ENCODE measurements around the gene DNASE1L2.
"Not testable (repeated sequence)": the region's sequence is repeated elsewhere in the genome, so short reads cannot be mapped to it uniquely, and the experiment has no call there.

The DNASE1L2 gene

DNA sequence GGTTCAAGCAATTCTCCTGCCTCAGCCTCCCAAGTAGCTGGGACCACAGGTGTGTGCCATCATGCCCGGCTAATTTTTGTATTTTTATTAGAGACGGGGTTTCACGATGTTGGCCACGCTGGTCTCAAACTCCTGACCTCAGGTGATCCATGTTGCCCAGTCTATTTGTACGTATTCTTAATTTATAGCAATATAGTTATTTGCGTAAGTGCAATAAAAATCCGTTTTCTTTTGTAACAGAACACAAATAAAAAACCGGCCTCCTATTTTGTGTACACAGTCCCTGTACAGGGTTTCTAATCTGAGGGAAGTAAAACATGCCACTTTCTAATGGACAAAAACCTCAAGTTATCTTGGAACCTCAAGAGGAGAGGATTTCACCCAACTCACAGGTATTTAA lies 24.0 kb downstream of the DNASE1L2 start:
- CTCF ChIA-PET, result no interaction called here

DNA sequence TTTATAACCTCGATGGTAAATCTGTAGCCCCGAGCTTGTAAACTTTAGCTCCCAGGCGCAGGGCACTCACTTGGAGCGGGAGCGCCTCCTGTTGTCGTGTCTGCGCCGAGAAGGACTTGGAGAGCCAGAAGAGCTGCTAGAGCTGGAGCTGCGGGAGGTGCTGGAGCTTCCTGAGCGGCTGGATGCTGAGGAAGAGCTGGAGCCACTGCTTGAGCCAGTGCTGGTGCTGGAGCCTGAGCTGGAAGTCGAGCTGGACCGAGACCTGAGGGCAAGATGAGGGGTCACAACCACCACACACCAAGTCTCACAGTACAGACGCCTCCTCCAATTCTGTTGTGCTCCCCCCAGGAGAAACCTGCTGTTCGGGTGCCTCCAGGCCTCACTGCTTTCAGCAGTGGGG lies 26.8 kb downstream of the DNASE1L2 start:
- peaks cover 48 to 90% of the 10 kb centered on the region in 2 experiments for H3K36me3 ChIP-seq (ENCODE audit: control insufficient read depth in 2 of 2, insufficient read depth in 1 of 2, low read length in 2 of 2)
- TF ChIP-seq, protein P1, sequence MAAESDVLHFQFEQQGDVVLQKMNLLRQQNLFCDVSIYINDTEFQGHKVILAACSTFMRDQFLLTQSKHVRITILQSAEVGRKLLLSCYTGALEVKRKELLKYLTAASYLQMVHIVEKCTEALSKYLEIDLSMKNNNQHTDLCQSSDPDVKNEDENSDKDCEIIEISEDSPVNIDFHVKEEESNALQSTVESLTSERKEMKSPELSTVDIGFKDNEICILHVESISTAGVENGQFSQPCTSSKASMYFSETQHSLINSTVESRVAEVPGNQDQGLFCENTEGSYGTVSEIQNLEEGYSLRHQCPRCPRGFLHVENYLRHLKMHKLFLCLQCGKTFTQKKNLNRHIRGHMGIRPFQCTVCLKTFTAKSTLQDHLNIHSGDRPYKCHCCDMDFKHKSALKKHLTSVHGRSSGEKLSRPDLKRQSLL (tag by site-specific recombination; IDR thresholded peaks at IDR 0.05), result peak; percentile 99
- not testable (repeated sequence) for H3K4me1 ChIP-seq (ENCODE audit: control insufficient read depth, insufficient read depth, low read length); H3K4me3 ChIP-seq (ENCODE audit: low read depth, low read length); H3K9me3 ChIP-seq (ENCODE audit: control insufficient read depth, insufficient read depth, low read depth, low read length); H3K27ac ChIP-seq (ENCODE audit: extremely low read depth, low read depth, low read length)
- POLR2A ChIA-PET, result interaction anchor here (1.0 to 2.9 kb wide), 3 partner anchors 11 to 108 kb away, joined by 3 to 15 read pairs (median 5); partner anchors contain the start of genes ECI1, PGP and TRAF7
- CTCF ChIA-PET, result interaction anchor here (0.7 to 1.4 kb wide), 3 partner anchors 10 to 245 kb away, joined by 3 to 5 read pairs (median 4); no protein-coding TSS in a partner anchor

More for the DNA sequence above, 24.0 kb downstream of the DNASE1L2 start:
- Histone ChIP-seq H3K9me3 (ENCODE audit: control insufficient read depth, insufficient read depth, low read depth, low read length) (no peaks in the 10 kb centered on the region), H3K36me3 (ENCODE audit: control insufficient read depth in 2 of 2, insufficient read depth in 1 of 2, low read length in 2 of 2) (peaks cover 63 to 100% of the 10 kb centered on the region in 2 experiments), H3K27ac (ENCODE audit: extremely low read depth, low read depth, low read length) (no peak overlapping the region), H3K4me1 (ENCODE audit: control insufficient read depth, insufficient read depth, low read length) (0 out of 2 replicates have a peak, but pooled peaks cover 2% of the 10 kb centered on the region), H3K4me3 (ENCODE audit: low read depth, low read length) (no peak overlapping the region)
- POLR2A ChIA-PET, result interaction anchor here (1.0 to 1.2 kb wide), 2 partner anchors 9 kb away, joined by 4 to 6 read pairs; partner anchors contain the start of gene ECI1
- TF ChIP-seq, protein P2, sequence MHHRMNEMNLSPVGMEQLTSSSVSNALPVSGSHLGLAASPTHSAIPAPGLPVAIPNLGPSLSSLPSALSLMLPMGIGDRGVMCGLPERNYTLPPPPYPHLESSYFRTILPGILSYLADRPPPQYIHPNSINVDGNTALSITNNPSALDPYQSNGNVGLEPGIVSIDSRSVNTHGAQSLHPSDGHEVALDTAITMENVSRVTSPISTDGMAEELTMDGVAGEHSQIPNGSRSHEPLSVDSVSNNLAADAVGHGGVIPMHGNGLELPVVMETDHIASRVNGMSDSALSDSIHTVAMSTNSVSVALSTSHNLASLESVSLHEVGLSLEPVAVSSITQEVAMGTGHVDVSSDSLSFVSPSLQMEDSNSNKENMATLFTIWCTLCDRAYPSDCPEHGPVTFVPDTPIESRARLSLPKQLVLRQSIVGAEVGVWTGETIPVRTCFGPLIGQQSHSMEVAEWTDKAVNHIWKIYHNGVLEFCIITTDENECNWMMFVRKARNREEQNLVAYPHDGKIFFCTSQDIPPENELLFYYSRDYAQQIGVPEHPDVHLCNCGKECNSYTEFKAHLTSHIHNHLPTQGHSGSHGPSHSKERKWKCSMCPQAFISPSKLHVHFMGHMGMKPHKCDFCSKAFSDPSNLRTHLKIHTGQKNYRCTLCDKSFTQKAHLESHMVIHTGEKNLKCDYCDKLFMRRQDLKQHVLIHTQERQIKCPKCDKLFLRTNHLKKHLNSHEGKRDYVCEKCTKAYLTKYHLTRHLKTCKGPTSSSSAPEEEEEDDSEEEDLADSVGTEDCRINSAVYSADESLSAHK (tag by site-specific recombination; IDR thresholded peaks at IDR 0.05), result no peak
- TF ChIP-seq ZNF391 (tag by site-specific recombination; IDR thresholded peaks at IDR 0.05; ENCODE audit: borderline replicate concordance, low read depth) (no peak), ZSCAN16 (tag by site-specific recombination; IDR thresholded peaks at IDR 0.05) (no peak)
- TF ChIP-seq, protein P3, sequence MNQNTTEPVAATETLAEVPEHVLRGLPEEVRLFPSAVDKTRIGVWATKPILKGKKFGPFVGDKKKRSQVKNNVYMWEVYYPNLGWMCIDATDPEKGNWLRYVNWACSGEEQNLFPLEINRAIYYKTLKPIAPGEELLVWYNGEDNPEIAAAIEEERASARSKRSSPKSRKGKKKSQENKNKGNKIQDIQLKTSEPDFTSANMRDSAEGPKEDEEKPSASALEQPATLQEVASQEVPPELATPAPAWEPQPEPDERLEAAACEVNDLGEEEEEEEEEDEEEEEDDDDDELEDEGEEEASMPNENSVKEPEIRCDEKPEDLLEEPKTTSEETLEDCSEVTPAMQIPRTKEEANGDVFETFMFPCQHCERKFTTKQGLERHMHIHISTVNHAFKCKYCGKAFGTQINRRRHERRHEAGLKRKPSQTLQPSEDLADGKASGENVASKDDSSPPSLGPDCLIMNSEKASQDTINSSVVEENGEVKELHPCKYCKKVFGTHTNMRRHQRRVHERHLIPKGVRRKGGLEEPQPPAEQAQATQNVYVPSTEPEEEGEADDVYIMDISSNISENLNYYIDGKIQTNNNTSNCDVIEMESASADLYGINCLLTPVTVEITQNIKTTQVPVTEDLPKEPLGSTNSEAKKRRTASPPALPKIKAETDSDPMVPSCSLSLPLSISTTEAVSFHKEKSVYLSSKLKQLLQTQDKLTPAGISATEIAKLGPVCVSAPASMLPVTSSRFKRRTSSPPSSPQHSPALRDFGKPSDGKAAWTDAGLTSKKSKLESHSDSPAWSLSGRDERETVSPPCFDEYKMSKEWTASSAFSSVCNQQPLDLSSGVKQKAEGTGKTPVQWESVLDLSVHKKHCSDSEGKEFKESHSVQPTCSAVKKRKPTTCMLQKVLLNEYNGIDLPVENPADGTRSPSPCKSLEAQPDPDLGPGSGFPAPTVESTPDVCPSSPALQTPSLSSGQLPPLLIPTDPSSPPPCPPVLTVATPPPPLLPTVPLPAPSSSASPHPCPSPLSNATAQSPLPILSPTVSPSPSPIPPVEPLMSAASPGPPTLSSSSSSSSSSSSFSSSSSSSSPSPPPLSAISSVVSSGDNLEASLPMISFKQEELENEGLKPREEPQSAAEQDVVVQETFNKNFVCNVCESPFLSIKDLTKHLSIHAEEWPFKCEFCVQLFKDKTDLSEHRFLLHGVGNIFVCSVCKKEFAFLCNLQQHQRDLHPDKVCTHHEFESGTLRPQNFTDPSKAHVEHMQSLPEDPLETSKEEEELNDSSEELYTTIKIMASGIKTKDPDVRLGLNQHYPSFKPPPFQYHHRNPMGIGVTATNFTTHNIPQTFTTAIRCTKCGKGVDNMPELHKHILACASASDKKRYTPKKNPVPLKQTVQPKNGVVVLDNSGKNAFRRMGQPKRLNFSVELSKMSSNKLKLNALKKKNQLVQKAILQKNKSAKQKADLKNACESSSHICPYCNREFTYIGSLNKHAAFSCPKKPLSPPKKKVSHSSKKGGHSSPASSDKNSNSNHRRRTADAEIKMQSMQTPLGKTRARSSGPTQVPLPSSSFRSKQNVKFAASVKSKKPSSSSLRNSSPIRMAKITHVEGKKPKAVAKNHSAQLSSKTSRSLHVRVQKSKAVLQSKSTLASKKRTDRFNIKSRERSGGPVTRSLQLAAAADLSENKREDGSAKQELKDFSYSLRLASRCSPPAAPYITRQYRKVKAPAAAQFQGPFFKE (tag by site-specific recombination; IDR thresholded peaks at IDR 0.05; ENCODE audit: borderline replicate concordance), result no peak

DNA sequence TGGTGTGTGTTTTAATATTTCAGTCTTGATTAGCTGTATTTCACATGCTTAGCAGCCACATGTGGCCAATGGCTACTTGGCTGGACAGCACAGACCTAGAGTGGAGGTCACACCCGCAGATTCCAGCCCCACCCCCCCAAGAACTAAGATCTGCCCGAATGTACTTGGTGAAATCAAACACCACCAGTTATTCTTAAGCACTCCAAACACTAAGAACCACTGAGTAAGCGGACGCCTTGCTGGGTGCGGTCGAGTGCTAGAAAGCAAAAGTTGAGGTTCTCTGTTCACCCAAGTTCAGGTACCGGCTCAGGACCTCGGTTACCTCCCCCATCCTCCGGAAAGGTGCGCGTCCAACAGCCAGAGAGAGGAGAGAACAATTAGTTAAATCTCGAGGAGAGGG lies 30.6 kb downstream of the DNASE1L2 start:
- H3K9me3 ChIP-seq (ENCODE audit: control insufficient read depth, insufficient read depth, low read depth, low read length); H3K4me1 ChIP-seq (ENCODE audit: control insufficient read depth, insufficient read depth, low read length); CTCF ChIA-PET: not testable (repeated sequence)
- H3K27ac ChIP-seq (ENCODE audit: extremely low read depth, low read depth, low read length), result peak overlapping the region; percentile 98; the same call in 1 of the 2 replicates
- H3K36me3 ChIP-seq (ENCODE audit: control insufficient read depth in 2 of 2, insufficient read depth in 1 of 2, low read length in 2 of 2), result peaks cover 17 to 51% of the 10 kb centered on the region in 2 experiments
- peak overlapping the region; percentile 65 for H3K4me3 ChIP-seq (ENCODE audit: low read depth, low read length)
- TF ChIP-seq, protein P4, sequence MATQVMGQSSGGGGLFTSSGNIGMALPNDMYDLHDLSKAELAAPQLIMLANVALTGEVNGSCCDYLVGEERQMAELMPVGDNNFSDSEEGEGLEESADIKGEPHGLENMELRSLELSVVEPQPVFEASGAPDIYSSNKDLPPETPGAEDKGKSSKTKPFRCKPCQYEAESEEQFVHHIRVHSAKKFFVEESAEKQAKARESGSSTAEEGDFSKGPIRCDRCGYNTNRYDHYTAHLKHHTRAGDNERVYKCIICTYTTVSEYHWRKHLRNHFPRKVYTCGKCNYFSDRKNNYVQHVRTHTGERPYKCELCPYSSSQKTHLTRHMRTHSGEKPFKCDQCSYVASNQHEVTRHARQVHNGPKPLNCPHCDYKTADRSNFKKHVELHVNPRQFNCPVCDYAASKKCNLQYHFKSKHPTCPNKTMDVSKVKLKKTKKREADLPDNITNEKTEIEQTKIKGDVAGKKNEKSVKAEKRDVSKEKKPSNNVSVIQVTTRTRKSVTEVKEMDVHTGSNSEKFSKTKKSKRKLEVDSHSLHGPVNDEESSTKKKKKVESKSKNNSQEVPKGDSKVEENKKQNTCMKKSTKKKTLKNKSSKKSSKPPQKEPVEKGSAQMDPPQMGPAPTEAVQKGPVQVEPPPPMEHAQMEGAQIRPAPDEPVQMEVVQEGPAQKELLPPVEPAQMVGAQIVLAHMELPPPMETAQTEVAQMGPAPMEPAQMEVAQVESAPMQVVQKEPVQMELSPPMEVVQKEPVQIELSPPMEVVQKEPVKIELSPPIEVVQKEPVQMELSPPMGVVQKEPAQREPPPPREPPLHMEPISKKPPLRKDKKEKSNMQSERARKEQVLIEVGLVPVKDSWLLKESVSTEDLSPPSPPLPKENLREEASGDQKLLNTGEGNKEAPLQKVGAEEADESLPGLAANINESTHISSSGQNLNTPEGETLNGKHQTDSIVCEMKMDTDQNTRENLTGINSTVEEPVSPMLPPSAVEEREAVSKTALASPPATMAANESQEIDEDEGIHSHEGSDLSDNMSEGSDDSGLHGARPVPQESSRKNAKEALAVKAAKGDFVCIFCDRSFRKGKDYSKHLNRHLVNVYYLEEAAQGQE (tag by site-specific recombination; IDR thresholded peaks at IDR 0.05), result peak; percentile 65
- 0 out of 2 replicates have a peak, but pooled peaks have one; percentile 37 for TF ChIP-seq KLF9 (tag by site-specific recombination; IDR thresholded peaks at IDR 0.05; ENCODE audit: low read depth)
- POLR2A ChIA-PET, result interaction anchor here (2.3 kb wide), 1 partner anchor 15 kb away, joined by 10 read pairs; the partner anchor contains the start of gene ECI1

Data from HEK293 (cell line).